Spleen (tissue), 11 donors: ENCODE measurements around the gene ABCA1. TPM values are rescaled to one million over a fixed set of nuclear protein-coding genes. Genes with fewer than 3 reads are reported as not detected.

Experiments used
- DNase-seq: peaks from one replicate; pipeline ENCODE4 v3.0.0-alpha.2; 2020
- H3K27ac ChIP-seq, 8 donors: fragments of 200-600 bp; sonication (generic) in 7 of 8; 1 replicate in 4 of 8; 2 replicates in 4 of 8; pipeline versions ENCODE4 v1.5.0 to v1.8.0; 2016 to 2021; ENCODE audit warnings: inconsistent platforms in 4 of 8, mild to moderate bottlenecking in 4 of 8, moderate library complexity in 1 of 8
- H3K27me3 ChIP-seq, 7 donors: fragments of 200-600 bp; sonication (generic) in 6 of 7; replicated peaks in 1 of 7; 1 replicate in 4 of 7; 2 replicates in 3 of 7; pipeline versions ENCODE4 v1.5.0 to v1.8.0; 2016 to 2021; ENCODE audit warnings: inconsistent platforms in 3 of 7, mild to moderate bottlenecking in 1 of 7
- H3K36me3 ChIP-seq, 6 donors: fragments of 200-600 bp; sonication (generic) in 5 of 6; 1 replicate in 4 of 6; 2 replicates in 2 of 6; pipeline versions ENCODE4 v1.5.0 to v1.8.0; 2016 to 2021; ENCODE audit warnings: inconsistent platforms in 2 of 6
- H3K4me1 ChIP-seq, 6 donors: fragments of 200-600 bp; sonication (generic) in 5 of 6; 1 replicate in 3 of 6; 2 replicates in 3 of 6; pipeline versions ENCODE4 v1.5.0 to v1.8.0; 2016 to 2021; ENCODE audit warnings: inconsistent platforms in 3 of 6
- H3K4me3 ChIP-seq, 8 donors: fragments of 200-600 bp; sonication (generic) in 7 of 8; 1 replicate in 4 of 8; 2 replicates in 4 of 8; pipeline versions ENCODE4 v1.5.0 to v1.8.0; 2016 to 2021; ENCODE audit warnings: inconsistent platforms in 4 of 8, mild to moderate bottlenecking in 4 of 8, moderate library complexity in 2 of 8
- H3K9me3 ChIP-seq, 8 donors: fragments of 200-600 bp; sonication (generic) in 7 of 8; 1 replicate in 4 of 8; 2 replicates in 4 of 8; pipeline versions ENCODE4 v1.5.0 to v1.8.0; 2016 to 2021; ENCODE audit warnings: inconsistent platforms in 4 of 8
- CTCF ChIP-seq, 11 experiments: fragments of 200-600 bp in 7 of 11; fragments of 450-650 bp in 4 of 11; sonication (generic) in 4 of 11; IDR thresholded peaks in 8 of 11; conservative IDR thresholded peaks in 3 of 11; 1 replicate in 7 of 11; 2 replicates in 4 of 11; pipeline versions ENCODE4 v1.4.0 to v1.8.0; 2016 to 2021; ENCODE audit warnings: antibody characterized with exemption in 11 of 11, inconsistent platforms in 4 of 11, mild to moderate bottlenecking in 1 of 11
- POLR2A ChIP-seq, 3 donors: fragments of 450-650 bp; IDR thresholded peaks; one replicate each; pipeline ENCODE4 v1.5.1; 2017; ENCODE audit warnings: antibody characterized with exemption in 3 of 3, mild to moderate bottlenecking in 1 of 3
- POLR2AphosphoS5 ChIP-seq, 3 donors: sonication (generic); formaldehyde crosslinking; IDR thresholded peaks; one replicate each; pipeline ENCODE4 v1.5.1; 2017; ENCODE audit warnings: antibody characterized with exemption in 3 of 3
- WGBS, 5 donors: extraction: QIAGEN DNeasy Blood & Tissue Kit in 3 of 5; methylation state at CpG; one replicate each; pipeline versions ENCODE4 v1.1.5 to v1.1.7; 2013 to 2018; 5-methylcytosine and 5-hydroxymethylcytosine counted together
- intact Hi-C: fragments of 100-400 bp; cut with DNase I; formaldehyde crosslinking; loops from one replicate; pipeline ENCODE4 v1.15.0; 2023; ENCODE audit warnings: low total_unique reads
- polyA plus RNA-seq, 3 donors: library from polyadenylated mRNA; stranded (reverse); fragments of 200-250 nt; gene quantifications; one replicate each; pipeline ENCODE4 v1.2.1, GENCODE V29; 2013
- total RNA-seq, 7 donors: library from RNA; depleted of rRNA in 3 of 7; stranded (reverse); fragments of >200 nt in 3 of 7; fragmentation: NEBNext Ultra II Directional in 4 of 7; extraction: Animal tissue kit (Norgen Biotek cat#: 25700) in 4 of 7; gene quantifications; one replicate each; pipeline versions ENCODE4 v1.1.0 to v1.2.1, GENCODE V29; 2016 to 2021
- donor health status: healthy with polysubstance abuse.
- donor health status: DM: no; HTN: no; CAD: no; lungs with moderate emphysema.
- donor health status: DM: no; HTN: no; CAD: no.
- donor health status: Bipolar disorder and iron deficiency.
- donor health status: healthy.
- donor health status: DM: no; HTN: no; CAD: no.
- donor health status: DM: yes; HTN: yes; CAD: no.

The ABCA1 gene
- total and polyA plus RNA-seq, 10 donors = 4.5 to 78.4 (median 60.2) TPM

- DNase-seq = no peak
- intact Hi-C loops = no loop called here
- peaks cover 0 to 17% (median 4%) of the 10 kb centered on the region in 6 donors for H3K4me1 ChIP-seq
- peaks cover 0 to 30% (median 0%) of the 10 kb centered on the region in 6 donors for H3K36me3 ChIP-seq
- no peaks in the 10 kb centered on the region for H3K27me3 ChIP-seq
- H3K27ac ChIP-seq = no peak overlapping the region
- WGBS, 5 donors = 88 to 100% (median 89%) methylated on average over 1 of the region's 1 CpG
- no peaks in the 10 kb centered on the region for H3K9me3 ChIP-seq
- H3K4me3 ChIP-seq = no peak overlapping the region
- no peak for TF ChIP-seq POLR2A (IDR thresholded peaks at IDR 0.05)
- no peak for TF ChIP-seq CTCF (IDR thresholded peaks at IDR 0.05 in 8 of 11, conservative IDR thresholded peaks at IDR 0.05 in 3 of 11)
- TF ChIP-seq POLR2AphosphoS5 (IDR thresholded peaks at IDR 0.05) = no peak
These were observed 31.8 kb downstream of the ABCA1 start for GRCh38 chr9:104896131-104896530.

- Histone ChIP-seq H3K27me3 (no peaks in the 10 kb centered on the region), H3K9me3 (no peaks in the 10 kb centered on the region), H3K27ac (no peak overlapping the region), H3K4me3 (no peak overlapping the region), H3K36me3 (peaks cover 0 to 27% (median 0%) of the 10 kb centered on the region in 6 donors), H3K4me1 (peaks cover 0 to 11% (median 0%) of the 10 kb centered on the region in 6 donors)
- intact Hi-C loops = no loop called here
- 70 to 84% (median 78%) methylated on average over 6 of the region's 6 CpGs for WGBS, 5 donors
- DNase-seq = no peak
- TF ChIP-seq POLR2AphosphoS5 (IDR thresholded peaks at IDR 0.05) = peak in 1 of 3 donors; percentile 65
- TF ChIP-seq POLR2A (IDR thresholded peaks at IDR 0.05) = no peak
These were observed 32.4 kb downstream of the ABCA1 start for GRCh38 chr9:104895572-104895971.

GRCh38 chr9:104892701-104893100 lies 35.3 kb downstream of the ABCA1 start:
- TF ChIP-seq POLR2AphosphoS5 (IDR thresholded peaks at IDR 0.05) (no peak), CTCF (IDR thresholded peaks at IDR 0.05 in 8 of 11, conservative IDR thresholded peaks at IDR 0.05 in 3 of 11) (no peak), POLR2A (IDR thresholded peaks at IDR 0.05) (no peak)
- WGBS, 5 donors = 83 to 96% (median 87%) methylated on average over 1 of the region's 1 CpG
- no peaks in the 10 kb centered on the region for H3K4me1 ChIP-seq

GRCh38 chr9:104890433-104890770 lies 37.6 kb downstream of the ABCA1 start:
- no peak for DNase-seq
- 95 to 98% (median 97%) methylated on average over 9 of the region's 9 CpGs for WGBS, 5 donors
- intact Hi-C loops = no loop called here
- Histone ChIP-seq H3K36me3 (peaks cover 0 to 52% (median 4%) of the 10 kb centered on the region in 6 donors), H3K9me3 (no peaks in the 10 kb centered on the region), H3K4me3 (no peak overlapping the region), H3K4me1 (no peaks in the 10 kb centered on the region), H3K27me3 (no peaks in the 10 kb centered on the region), H3K27ac (no peak overlapping the region)
- no peak for TF ChIP-seq POLR2AphosphoS5 (IDR thresholded peaks at IDR 0.05)
- TF ChIP-seq POLR2A (IDR thresholded peaks at IDR 0.05) = no peak
- no peak for TF ChIP-seq CTCF (IDR thresholded peaks at IDR 0.05 in 8 of 11, conservative IDR thresholded peaks at IDR 0.05 in 3 of 11)

More at GRCh38 chr9:104892701-104893100, 35.3 kb downstream of the ABCA1 start:
- no peak for DNase-seq
- Histone ChIP-seq H3K4me3 (no peak overlapping the region), H3K27me3 (no peaks in the 10 kb centered on the region), H3K36me3 (peaks cover 0 to 29% (median 0%) of the 10 kb centered on the region in 6 donors), H3K27ac (no peak overlapping the region), H3K9me3 (no peaks in the 10 kb centered on the region)
- intact Hi-C loops = no loop called here
